IMR-90 (cell line): ENCODE measurements around the gene IMPG2.

Source experiments
- CEBPB ChIP-seq: IDR thresholded peaks from 2 replicates; pipeline ENCODE4 v1.6.1; 2012; ENCODE audit warnings: low read depth, low read length, improper control_type of control experiment
- CTCF ChIP-seq: conservative IDR thresholded peaks from 2 replicates; pipeline ENCODE4 v1.5.1; 2012; ENCODE audit warnings: mild to moderate bottlenecking, low read depth, low read length, improper control_type of control experiment
- MXI1 ChIP-seq: IDR thresholded peaks from 2 replicates; pipeline ENCODE4 v1.6.1; 2012; ENCODE audit warnings: low read depth, mild to moderate bottlenecking, low read length, moderate library complexity, borderline replicate concordance
- POLR2A ChIP-seq: IDR thresholded peaks from 2 replicates; pipeline ENCODE4 v1.6.1; 2012; ENCODE audit warnings: mild to moderate bottlenecking, low read depth, low read length
- RAD21 ChIP-seq: IDR thresholded peaks from 2 replicates; pipeline ENCODE4 v1.6.1; 2012; ENCODE audit warnings: low read length, improper control_type of control experiment
- SMC3 ChIP-seq: fragments of 150-350 bp; IDR thresholded peaks from 2 replicates; pipeline ENCODE4 v1.6.1; 2016; ENCODE audit warnings: low read depth, mild to moderate bottlenecking, antibody characterized with exemption, low read length, moderate library complexity
- USF2 ChIP-seq: fragments of 150-350 bp; IDR thresholded peaks from 2 replicates; pipeline ENCODE4 v1.6.1; 2017; ENCODE audit warnings: mild to moderate bottlenecking, antibody characterized with exemption, low read length, low read depth

GRCh38 chr3:101312545-101312944, 7.8 kb downstream of the IMPG2 start:
- TF ChIP-seq CTCF (no peak), CEBPB (no peak), POLR2A (no peak), RAD21 (no peak), MXI1 (no peak), SMC3 (no peak), USF2 (no peak)
